ENCODE measurements around the gene LGALS7. TPM values are rescaled to one million over a fixed set of nuclear protein-coding genes. Genes with fewer than 3 reads are reported as not detected.

Gene LGALS7
- total and polyA plus RNA-seq, 2 of the 4 experiments (the other 2 are of a cell fraction): not detected

GRCh38 chr19:38808741-38809140 lies 35.4 kb upstream of the LGALS7 start:
- Histone ChIP-seq H3K27ac (ENCODE audit: insufficient read depth, low read length) (no peak overlapping the region), H2AFZ (replicated peaks; ENCODE audit: low read length, poor library complexity) (no peak overlapping the region), H3K56ac (ENCODE audit: extremely low read depth, insufficient read depth, low read length) (no peak overlapping the region), H3K4me3 (ENCODE audit: insufficient read depth, low read depth, low read length) (no peak overlapping the region), H2BK15ac (ENCODE audit: low read depth, low read length) (no peak overlapping the region), H4K91ac (ENCODE audit: insufficient read depth, low read depth, low read length) (0 out of 2 replicates have a peak overlapping the region, but pooled peaks have one; percentile 15), H2BK20ac (ENCODE audit: low read depth, low read length) (no peak overlapping the region), H3K4ac (ENCODE audit: low read depth, low read length) (no peak overlapping the region), H4K8ac (ENCODE audit: low read depth in 2 of 2, low read length in 2 of 2) (no peak overlapping the region), H3K4me1 (ENCODE audit: control insufficient read depth, insufficient read depth, low read length) (no peaks in the 10 kb centered on the region), H3K9me3 (ENCODE audit: control insufficient read depth, insufficient read depth, low read length) (no peaks in the 10 kb centered on the region), H2BK120ac (ENCODE audit: low read depth, low read length) (no peak overlapping the region), H3K18ac (ENCODE audit: low read depth, low read length) (no peak overlapping the region), H4K20me1 (ENCODE audit: insufficient read depth, low read length) (no peaks in the 10 kb centered on the region), H3K14ac (replicated peaks; ENCODE audit: low read depth, low read length) (no peak overlapping the region), H3K4me2 (ENCODE audit: low read depth, low read length) (no peak overlapping the region), H3K9me1 (ENCODE audit: insufficient read depth, low read length) (peaks cover 3% of the 10 kb centered on the region; the same call in 1 of the 2 replicates), H3K36me3 (ENCODE audit: control insufficient read depth, insufficient read depth, low read length) (no peaks in the 10 kb centered on the region), H3K23ac (ENCODE audit: low read depth, low read length) (no peak overlapping the region), H3K79me1 (ENCODE audit: low read depth in 1 of 2, low read length in 2 of 2) (no peaks in the 10 kb centered on the region), H2BK5ac (ENCODE audit: low read depth, low read length, poor library complexity, severe bottlenecking) (no peak overlapping the region), H4K5ac (ENCODE audit: low read depth, low read length) (no peak overlapping the region), H3K27me3 (ENCODE audit: control insufficient read depth, insufficient read depth, low read length) (no peaks in the 10 kb centered on the region), H2AK9ac (replicated peaks; ENCODE audit: low read depth, low read length, poor library complexity) (peak overlapping the region; percentile 70), H3K9ac (ENCODE audit: low read depth, low read length) (no peak overlapping the region), H2AK5ac (ENCODE audit: low read depth, low read length) (no peak overlapping the region)
- no peak for DNase-seq
- dilution Hi-C loops (cut with HindIII; ENCODE audit: low sequenced_read_pairs, unreplicated experiment) (no loop called here), intact Hi-C loops (cut with micrococcal nuclease) (no loop called here), in situ Hi-C loops (cut with MboI; ENCODE audit: low sequenced_read_pairs) (no loop called here)
- no peak for ATAC-seq (ENCODE audit: low read depth)
- BruUV-seq (replicated peaks): no TSS peak
- TF ChIP-seq MAZ (IDR thresholded peaks at IDR 0.05; ENCODE audit: borderline replicate concordance, low read depth, low read length) (no peak), SMC3 (IDR thresholded peaks at IDR 0.05; ENCODE audit: low read depth, low read length) (no peak), BHLHE40 (IDR thresholded peaks at IDR 0.05; ENCODE audit: low read depth, low read length) (no peak), RFX5 (IDR thresholded peaks at IDR 0.05; ENCODE audit: low read depth, low read length) (no peak), CTCF (conservative IDR thresholded peaks at IDR 0.05; ENCODE audit: low read depth, low read length) (no peak), CHD1 (IDR thresholded peaks at IDR 0.05; ENCODE audit: low read depth, low read length) (no peak), MXI1 (IDR thresholded peaks at IDR 0.05; ENCODE audit: borderline replicate concordance, low read depth, low read length) (no peak), ELK1 (IDR thresholded peaks at IDR 0.05; ENCODE audit: borderline replicate concordance, low read depth, low read length) (no peak), CEBPB (IDR thresholded peaks at IDR 0.05; ENCODE audit: low read depth, low read length) (no peak)
- WGBS, 2 experiments (ENCODE audit: extremely low coverage in 2 of 2, insufficient read length in 1 of 2): 100% methylated on average over 1 of the region's 17 CpGs; no CpG with 5 or more reads in 1 of the 2 experiments
- CTCF ChIA-PET: interaction anchor here (0.7 kb wide), 1 partner anchor 26 kb away, joined by 5 read pairs; no protein-coding TSS in a partner anchor
- POLR2A ChIA-PET (ENCODE audit: unreplicated experiment): no interaction called here
